Chondrocyte (in vitro differentiated cells): Measurements from ENCODE around the gene OR7G3. TPM values are rescaled to one million over a fixed set of nuclear protein-coding genes. Genes with fewer than 3 reads are reported as not detected.

Experiments used
- DNase-seq: peaks from one replicate; pipeline ENCODE4 v3.0.0; 2021; ENCODE audit warnings: mixed read lengths, low spot score
- H3K27ac Mint-ChIP-seq: one replicate; pipeline ENCODE4 v1.8.0; 2021; ENCODE audit warnings: mild to moderate bottlenecking, moderate library complexity, mixed read lengths; ENCODE audit not compliant: unreplicated experiment
- H3K27me3 Mint-ChIP-seq: 2 replicates; pipeline ENCODE4 v1.8.0; 2021; ENCODE audit warnings: low read depth, mixed read lengths
- H3K36me3 Mint-ChIP-seq: 2 replicates; pipeline ENCODE4 v1.8.0; 2021; ENCODE audit warnings: low read depth, mixed read lengths
- H3K4me1 Mint-ChIP-seq: 2 replicates; pipeline ENCODE4 v1.8.0; 2021; ENCODE audit warnings: low read depth, mild to moderate bottlenecking, mixed read lengths
- H3K4me3 Mint-ChIP-seq: one replicate; pipeline ENCODE4 v1.8.0; 2021; ENCODE audit warnings: mild to moderate bottlenecking, moderate library complexity, mixed read lengths; ENCODE audit not compliant: unreplicated experiment
- H3K9me3 Mint-ChIP-seq: 2 replicates; pipeline ENCODE4 v1.8.0; 2021; ENCODE audit warnings: low read depth, mixed read lengths
- total RNA-seq: library from RNA; stranded (reverse); gene quantifications from 3 replicates; pipeline ENCODE4 v1.2.1, GENCODE V29; 2021
- TF ChIP-seq, protein P1 (sequence below): fragments of 200-600 bp; sonication (generic); IDR thresholded peaks from 2 replicates; pipeline ENCODE4 v1.5.0; 2021; ENCODE audit warnings: antibody characterized with exemption, mild to moderate bottlenecking, moderate library complexity

Gene OR7G3
- total RNA-seq, 1 donor from 2014 or later = not detected

DNA sequence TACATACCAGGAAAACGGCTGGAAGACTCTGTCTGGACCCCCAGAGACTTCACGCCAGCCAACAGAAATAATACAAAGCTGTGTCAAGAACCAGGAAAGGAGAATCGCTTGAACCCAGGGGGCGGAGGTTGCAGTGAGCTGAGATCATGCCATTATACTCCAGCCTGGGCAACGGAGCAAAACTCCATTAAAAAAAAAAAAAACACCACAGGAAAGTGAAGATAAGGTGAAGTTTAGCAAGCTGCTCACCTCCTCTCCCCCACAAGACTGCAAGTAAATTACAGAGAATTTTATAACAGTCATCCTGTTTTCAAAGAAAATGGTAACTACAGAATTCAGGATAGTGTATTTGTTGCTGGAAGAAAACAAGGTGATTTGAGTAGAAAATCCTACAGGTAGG is 10.2 kb downstream of the OR7G3 start:
- no peak for DNase-seq

DNA sequence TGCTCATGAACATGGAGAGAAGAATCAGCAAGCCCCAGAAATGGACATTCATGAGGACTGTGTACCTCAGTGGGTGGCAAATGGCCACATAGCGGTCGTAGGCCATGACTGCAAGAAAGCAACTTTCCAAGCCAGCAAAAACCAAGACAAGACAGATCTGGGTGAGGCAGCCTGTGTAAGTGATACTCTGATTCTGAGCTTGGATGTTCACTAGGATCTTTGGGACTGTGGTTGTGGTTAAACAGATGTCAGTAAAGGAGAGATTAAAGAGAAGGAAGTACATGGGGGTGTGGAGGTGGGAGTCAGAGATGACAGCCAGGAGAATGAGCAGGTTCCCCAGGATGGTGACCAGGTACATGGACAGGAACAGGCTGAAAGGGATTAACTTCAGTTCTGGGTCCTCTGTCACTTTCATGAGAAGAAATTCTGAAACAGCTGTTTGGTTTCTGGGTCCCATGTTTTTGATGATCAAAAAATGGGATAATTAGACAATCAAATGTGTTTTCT is 11.4 kb downstream of the OR7G3 start, which contains the start of gene OR7G1:
Gene OR7G1, minus strand, starts transcription at position 457 of the 507 bp plus-strand sequence. Its CDS starts 0 bp downstream, at position 457.
- Mint-ChIP-seq H3K27me3 (peaks cover 7% of the 10 kb centered on the region), H3K36me3 (no peaks in the 10 kb centered on the region), H3K4me1 (no peaks in the 10 kb centered on the region), H3K27ac (no peak within 1 kb of the TSS), H3K9me3 (peaks cover 4% of the 10 kb centered on the region), H3K4me3 (no peak within 1 kb of the TSS)
- TF ChIP-seq, protein P1, sequence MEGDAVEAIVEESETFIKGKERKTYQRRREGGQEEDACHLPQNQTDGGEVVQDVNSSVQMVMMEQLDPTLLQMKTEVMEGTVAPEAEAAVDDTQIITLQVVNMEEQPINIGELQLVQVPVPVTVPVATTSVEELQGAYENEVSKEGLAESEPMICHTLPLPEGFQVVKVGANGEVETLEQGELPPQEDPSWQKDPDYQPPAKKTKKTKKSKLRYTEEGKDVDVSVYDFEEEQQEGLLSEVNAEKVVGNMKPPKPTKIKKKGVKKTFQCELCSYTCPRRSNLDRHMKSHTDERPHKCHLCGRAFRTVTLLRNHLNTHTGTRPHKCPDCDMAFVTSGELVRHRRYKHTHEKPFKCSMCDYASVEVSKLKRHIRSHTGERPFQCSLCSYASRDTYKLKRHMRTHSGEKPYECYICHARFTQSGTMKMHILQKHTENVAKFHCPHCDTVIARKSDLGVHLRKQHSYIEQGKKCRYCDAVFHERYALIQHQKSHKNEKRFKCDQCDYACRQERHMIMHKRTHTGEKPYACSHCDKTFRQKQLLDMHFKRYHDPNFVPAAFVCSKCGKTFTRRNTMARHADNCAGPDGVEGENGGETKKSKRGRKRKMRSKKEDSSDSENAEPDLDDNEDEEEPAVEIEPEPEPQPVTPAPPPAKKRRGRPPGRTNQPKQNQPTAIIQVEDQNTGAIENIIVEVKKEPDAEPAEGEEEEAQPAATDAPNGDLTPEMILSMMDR = no peak
- DNase-seq = no peak

More for the DNA sequence above, 10.2 kb downstream of the OR7G3 start:
- H3K9me3 Mint-ChIP-seq = peaks cover 11% of the 10 kb centered on the region
- H3K36me3 Mint-ChIP-seq = no peaks in the 10 kb centered on the region
- H3K27me3 Mint-ChIP-seq = peaks cover 7% of the 10 kb centered on the region
- H3K4me1 Mint-ChIP-seq = no peaks in the 10 kb centered on the region
- H3K27ac Mint-ChIP-seq = no peak overlapping the region
- TF ChIP-seq, protein P1 = no peak
- no peak overlapping the region for H3K4me3 Mint-ChIP-seq

GRCh38 chr19:9109959-9110358 is 16.8 kb downstream of the OR7G3 start:
- DNase-seq = no peak
- Mint-ChIP-seq H3K4me3 (no peak overlapping the region), H3K27me3 (peaks cover 5% of the 10 kb centered on the region), H3K36me3 (no peaks in the 10 kb centered on the region), H3K4me1 (no peaks in the 10 kb centered on the region), H3K9me3 (no peaks in the 10 kb centered on the region), H3K27ac (no peak overlapping the region)
- TF ChIP-seq, protein P1 = no peak

GRCh38 chr19:9107375-9107774 is 19.4 kb downstream of the OR7G3 start, which contains the start of gene OR7G2:
Gene OR7G2 (minus strand): TSS chr19:9107475. CDS start chr19:9103243, 4,232 bp downstream.
- no peak for DNase-seq
- no peaks in the 10 kb centered on the region for H3K4me1 Mint-ChIP-seq
- peaks cover 3% of the 10 kb centered on the region for H3K27me3 Mint-ChIP-seq
- TF ChIP-seq, protein P1 = no peak
- H3K4me3 Mint-ChIP-seq = no peak within 1 kb of the TSS
- H3K9me3 Mint-ChIP-seq = no peaks in the 10 kb centered on the region
- no peak within 1 kb of the TSS for H3K27ac Mint-ChIP-seq
- no peaks in the 10 kb centered on the region for H3K36me3 Mint-ChIP-seq

DNA sequence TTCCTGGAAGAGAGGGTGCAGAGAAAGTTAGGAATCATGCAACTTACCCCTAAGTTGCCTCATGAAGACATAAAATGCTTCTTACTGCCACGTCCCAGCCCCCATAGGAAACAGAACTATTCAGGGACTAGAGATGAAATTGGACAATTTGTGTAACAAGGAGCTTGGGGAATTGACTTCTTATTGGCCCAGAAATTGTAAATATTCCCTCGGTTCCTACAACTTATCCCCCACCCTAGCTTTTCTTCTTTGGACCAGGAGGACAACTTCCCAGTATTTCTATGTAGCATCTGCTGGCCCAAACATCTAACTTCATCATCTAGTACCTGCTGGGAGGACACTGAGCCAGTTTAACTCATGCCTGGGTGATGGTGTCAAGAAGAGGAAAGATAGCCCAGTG is 40.0 kb downstream of the OR7G3 start, which contains the start of gene OR1M1:
Gene OR1M1, plus strand, starts transcription at position 301 of the 400 bp plus-strand sequence. CDS start 6,184 bp downstream, outside the sequence.
- no peaks in the 10 kb centered on the region for H3K9me3 Mint-ChIP-seq
- no peak within 1 kb of the TSS for H3K27ac Mint-ChIP-seq
- DNase-seq = no peak

More for the DNA sequence above, 40.0 kb downstream of the OR7G3 start, which contains the start of gene OR1M1:
- H3K27me3 Mint-ChIP-seq = peaks cover 17% of the 10 kb centered on the region
- no peak within 1 kb of the TSS for H3K4me3 Mint-ChIP-seq
- H3K36me3 Mint-ChIP-seq = no peaks in the 10 kb centered on the region
- H3K4me1 Mint-ChIP-seq = no peaks in the 10 kb centered on the region
- TF ChIP-seq, protein P1 = no peak
